ENCODE measurements around the gene GRIK3.

Gene GRIK3

DNA sequence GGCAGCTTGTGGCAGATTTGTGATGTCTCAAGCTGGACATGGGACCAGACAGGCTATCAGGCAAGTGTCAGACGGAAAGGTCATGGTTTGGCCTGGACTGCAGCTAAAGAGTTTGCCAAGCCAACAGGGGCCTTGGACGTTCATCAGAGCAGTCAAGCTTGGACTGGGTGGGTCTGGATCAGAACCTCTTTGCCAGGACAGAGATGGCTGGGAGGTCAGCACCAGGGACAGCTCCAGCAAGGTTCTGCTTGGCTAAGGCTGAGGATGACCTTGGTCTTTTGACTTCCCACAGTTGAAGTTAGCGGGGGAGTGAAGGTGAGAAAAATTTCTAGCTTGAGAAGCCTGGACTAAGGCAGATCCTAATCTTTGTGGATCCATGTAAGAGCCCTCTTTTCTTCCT lies 68.1 kb downstream of the GRIK3 start:
- H3K4me1 ChIP-seq (ENCODE audit: control insufficient read depth, insufficient read depth, low read length): no peaks in the 10 kb centered on the region
- no peaks in the 10 kb centered on the region for H3K36me3 ChIP-seq (ENCODE audit: control insufficient read depth, insufficient read depth, low read length)
- H3K9me3 ChIP-seq (ENCODE audit: control insufficient read depth, low read length): no peaks in the 10 kb centered on the region
- 51 to 57% methylated on average over 3 of the region's 3 CpGs for WGBS, 2 experiments
- H3K27ac ChIP-seq (ENCODE audit: insufficient read depth, low read depth, low read length, poor library complexity, severe bottlenecking): no peak overlapping the region
- no peak overlapping the region for H3K4me3 ChIP-seq (ENCODE audit: insufficient read depth, low read depth, low read length)
- no peaks in the 10 kb centered on the region for H3K27me3 ChIP-seq (ENCODE audit: control insufficient read depth, insufficient read depth, low read length, poor library complexity, severe bottlenecking)

DNA sequence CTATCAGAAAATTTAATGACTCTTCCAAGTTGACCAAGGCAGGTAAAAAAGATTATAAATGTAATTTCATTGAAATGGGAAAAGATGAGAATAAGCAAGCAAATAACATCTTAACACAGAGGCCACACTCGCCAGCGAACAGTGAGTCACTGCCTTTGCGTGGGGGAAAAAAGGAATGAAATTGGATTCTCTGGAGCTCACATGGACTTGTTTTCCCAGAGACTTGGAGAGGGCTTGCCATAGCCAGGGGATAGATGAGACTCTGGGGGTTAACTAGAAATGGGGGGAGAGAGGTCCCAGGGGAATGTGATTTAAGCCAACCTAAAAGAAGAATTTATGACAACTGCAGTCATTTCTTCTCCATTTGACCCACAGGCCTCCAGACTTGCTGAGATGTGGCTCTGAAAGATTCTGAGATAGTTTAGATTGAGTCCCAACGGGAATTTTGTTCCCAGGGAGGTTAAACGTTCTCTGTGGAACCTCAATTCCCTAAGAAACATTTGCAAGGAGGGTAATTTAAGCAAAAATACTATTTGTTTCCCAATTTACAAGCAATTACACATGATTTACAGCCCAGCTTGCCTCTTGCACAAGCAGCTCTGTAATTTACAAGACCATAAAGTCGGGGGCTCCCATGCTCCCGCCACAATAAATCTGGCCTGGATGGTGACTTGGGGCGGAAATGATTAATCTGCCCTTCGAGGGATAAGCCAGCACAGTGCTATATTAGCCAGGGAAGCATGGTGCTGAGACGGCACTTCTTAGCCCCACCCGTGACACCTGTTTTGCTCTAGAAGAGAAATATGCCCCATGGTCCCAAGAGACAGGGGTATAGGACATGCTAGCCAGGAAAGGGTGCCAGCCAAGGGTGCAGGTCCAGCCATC lies 68.8 kb downstream of the GRIK3 start:
- WGBS, 2 experiments: 88 to 90% methylated on average over 11 of the region's 11 CpGs

DNA sequence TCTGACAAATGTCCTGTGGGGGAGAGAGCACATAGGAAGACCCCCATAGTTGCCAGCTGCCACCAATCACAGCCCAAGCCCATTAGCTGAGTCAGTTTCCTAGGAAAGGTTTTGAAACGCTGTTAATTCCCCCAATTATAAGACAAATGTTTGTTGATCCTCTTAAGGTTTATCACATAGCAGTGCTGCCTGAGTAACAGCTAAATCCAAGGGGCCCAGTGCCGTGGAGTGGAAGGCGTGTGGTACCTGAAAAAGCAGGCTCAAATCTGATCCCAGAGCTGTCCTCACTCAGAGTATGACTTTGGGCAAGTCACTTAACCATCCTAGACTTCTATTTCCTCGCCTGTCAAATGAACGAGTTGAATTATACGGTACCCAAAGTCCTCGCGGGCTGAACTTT lies 69.5 kb downstream of the GRIK3 start:
- no peaks in the 10 kb centered on the region for H3K36me3 ChIP-seq (ENCODE audit: control insufficient read depth, insufficient read depth, low read length)
- no peaks in the 10 kb centered on the region for H3K9me3 ChIP-seq (ENCODE audit: control insufficient read depth, low read length)
- H3K27me3 ChIP-seq (ENCODE audit: control insufficient read depth, insufficient read depth, low read length, poor library complexity, severe bottlenecking): no peaks in the 10 kb centered on the region
- no peak overlapping the region for H3K4me3 ChIP-seq (ENCODE audit: insufficient read depth, low read depth, low read length)
- 89% methylated on average over 8 of the region's 8 CpGs for WGBS, 2 experiments
- H3K4me1 ChIP-seq (ENCODE audit: control insufficient read depth, insufficient read depth, low read length): no peaks in the 10 kb centered on the region
- no peak overlapping the region for H3K27ac ChIP-seq (ENCODE audit: insufficient read depth, low read depth, low read length, poor library complexity, severe bottlenecking)

More for the DNA sequence above, 68.8 kb downstream of the GRIK3 start:
- Histone ChIP-seq H3K4me1 (ENCODE audit: control insufficient read depth, insufficient read depth, low read length) (no peaks in the 10 kb centered on the region), H3K9me3 (ENCODE audit: control insufficient read depth, low read length) (no peaks in the 10 kb centered on the region), H3K27me3 (ENCODE audit: control insufficient read depth, insufficient read depth, low read length, poor library complexity, severe bottlenecking) (no peaks in the 10 kb centered on the region), H3K4me3 (ENCODE audit: insufficient read depth, low read depth, low read length) (no peak overlapping the region), H3K27ac (ENCODE audit: insufficient read depth, low read depth, low read length, poor library complexity, severe bottlenecking) (no peak overlapping the region), H3K36me3 (ENCODE audit: control insufficient read depth, insufficient read depth, low read length) (no peaks in the 10 kb centered on the region)

DNA sequence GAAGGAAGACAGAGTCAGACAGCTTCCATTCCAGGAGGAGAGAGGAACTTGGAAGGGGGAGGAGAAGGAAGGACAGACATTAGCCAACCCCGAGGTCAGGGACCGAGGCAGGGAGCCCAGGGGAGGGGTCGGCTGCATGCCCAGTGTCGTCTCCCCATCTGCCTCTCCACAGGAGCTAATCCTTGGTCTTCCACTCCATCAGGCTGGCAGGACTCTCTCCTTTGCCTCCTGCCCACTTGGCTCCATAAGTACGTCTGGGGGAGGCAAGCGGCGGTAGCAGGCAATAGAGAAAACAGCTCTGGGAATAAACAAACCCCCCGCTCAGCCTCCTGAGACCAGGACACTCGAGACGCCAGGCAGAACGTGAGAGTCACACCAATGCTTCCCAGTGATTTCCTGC lies 71.3 kb downstream of the GRIK3 start:
- no peaks in the 10 kb centered on the region for H3K4me1 ChIP-seq (ENCODE audit: control insufficient read depth, insufficient read depth, low read length)
- no peaks in the 10 kb centered on the region for H3K36me3 ChIP-seq (ENCODE audit: control insufficient read depth, insufficient read depth, low read length)
- no peaks in the 10 kb centered on the region for H3K27me3 ChIP-seq (ENCODE audit: control insufficient read depth, insufficient read depth, low read length, poor library complexity, severe bottlenecking)
- 72 to 74% methylated on average over 11 of the region's 11 CpGs for WGBS, 2 experiments
- H3K9me3 ChIP-seq (ENCODE audit: control insufficient read depth, low read length): no peaks in the 10 kb centered on the region
- no peak overlapping the region for H3K27ac ChIP-seq (ENCODE audit: insufficient read depth, low read depth, low read length, poor library complexity, severe bottlenecking)
- H3K4me3 ChIP-seq (ENCODE audit: insufficient read depth, low read depth, low read length): no peak overlapping the region

DNA sequence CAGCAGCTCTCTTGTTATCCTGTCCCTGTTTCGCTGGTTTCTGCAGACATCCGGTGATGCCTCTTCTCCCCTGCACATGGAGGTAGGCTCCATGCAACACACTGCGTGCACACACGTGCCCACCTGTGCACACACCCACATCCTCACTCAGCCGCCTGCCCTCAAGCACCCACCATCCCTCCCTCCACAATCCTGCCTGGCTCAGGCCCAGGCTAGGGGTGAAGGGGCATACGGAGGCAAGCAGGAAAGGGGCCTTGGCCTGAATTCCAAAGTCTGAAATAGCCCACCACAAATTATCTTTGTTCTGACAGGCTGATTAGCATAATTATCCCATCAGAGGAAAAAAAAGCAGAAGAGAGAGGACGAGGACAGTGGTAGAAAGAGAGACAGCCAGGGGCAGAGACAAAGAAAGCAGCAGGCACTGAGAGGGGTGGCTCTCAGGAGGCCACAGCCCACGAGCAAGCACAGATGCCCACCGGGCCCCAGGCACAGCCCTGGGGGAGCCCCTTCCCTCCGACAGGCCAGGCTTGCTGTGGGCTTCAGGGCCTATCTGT lies 73.2 kb downstream of the GRIK3 start:
- no peaks in the 10 kb centered on the region for H3K9me3 ChIP-seq (ENCODE audit: control insufficient read depth, low read length)
- no peaks in the 10 kb centered on the region for H3K36me3 ChIP-seq (ENCODE audit: control insufficient read depth, insufficient read depth, low read length)
- no peak overlapping the region for H3K4me3 ChIP-seq (ENCODE audit: insufficient read depth, low read depth, low read length)
- 81 to 85% methylated on average over 10 of the region's 10 CpGs for WGBS, 2 experiments
- H3K27me3 ChIP-seq (ENCODE audit: control insufficient read depth, insufficient read depth, low read length, poor library complexity, severe bottlenecking): no peaks in the 10 kb centered on the region
- no peak overlapping the region for H3K27ac ChIP-seq (ENCODE audit: insufficient read depth, low read depth, low read length, poor library complexity, severe bottlenecking)
- H3K4me1 ChIP-seq (ENCODE audit: control insufficient read depth, insufficient read depth, low read length): no peaks in the 10 kb centered on the region

DNA sequence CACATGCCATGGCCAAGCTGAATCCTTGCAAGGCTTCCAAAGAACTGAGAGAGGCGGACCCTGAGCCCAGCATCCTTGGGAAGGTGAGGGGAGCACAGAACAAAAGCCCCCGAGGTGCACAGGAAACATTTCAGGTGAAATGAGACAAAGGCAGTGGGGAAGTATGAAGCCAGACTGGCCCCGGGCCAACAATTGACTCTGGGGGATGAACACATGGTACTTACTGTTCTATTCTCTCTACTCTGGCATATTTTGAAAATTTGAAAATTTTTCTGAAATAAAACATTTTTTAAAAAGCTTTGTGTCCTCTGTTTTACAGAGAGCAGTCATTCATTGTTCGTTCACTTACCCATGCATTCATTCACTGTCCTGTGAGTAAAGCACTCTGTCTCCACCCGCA lies 77.7 kb downstream of the GRIK3 start:
- Histone ChIP-seq H3K4me1 (ENCODE audit: control insufficient read depth, insufficient read depth, low read length) (peaks cover 3% of the 10 kb centered on the region), H3K36me3 (ENCODE audit: control insufficient read depth, insufficient read depth, low read length) (no peaks in the 10 kb centered on the region), H3K27ac (ENCODE audit: insufficient read depth, low read depth, low read length, poor library complexity, severe bottlenecking) (no peak overlapping the region), H3K27me3 (ENCODE audit: control insufficient read depth, insufficient read depth, low read length, poor library complexity, severe bottlenecking) (no peaks in the 10 kb centered on the region), H3K4me3 (ENCODE audit: insufficient read depth, low read depth, low read length) (no peak overlapping the region), H3K9me3 (ENCODE audit: control insufficient read depth, low read length) (no peaks in the 10 kb centered on the region)
- WGBS, 2 experiments: 86 to 91% methylated on average over 5 of the region's 5 CpGs

DNA sequence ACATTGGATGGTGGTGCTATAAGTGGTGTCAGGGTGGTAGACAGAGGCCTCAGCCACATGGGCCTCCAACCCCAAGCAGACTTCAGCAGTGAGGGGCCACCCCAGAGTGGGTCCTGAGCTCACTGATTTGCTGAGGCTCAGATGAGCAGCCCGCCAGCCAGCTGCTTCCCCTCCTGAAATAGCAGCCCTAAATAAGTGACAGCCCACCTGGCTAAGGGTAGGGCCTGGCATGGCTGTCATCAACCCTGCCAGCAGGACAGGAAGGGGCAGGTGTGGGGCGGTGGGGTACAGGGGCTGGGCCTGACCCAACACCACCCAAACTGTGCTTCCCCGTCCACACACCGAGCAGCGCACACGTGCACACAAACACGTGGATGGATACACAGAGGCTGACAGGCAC lies 79.3 kb downstream of the GRIK3 start:
- Histone ChIP-seq H3K36me3 (ENCODE audit: control insufficient read depth, insufficient read depth, low read length) (no peaks in the 10 kb centered on the region), H3K27me3 (ENCODE audit: control insufficient read depth, insufficient read depth, low read length, poor library complexity, severe bottlenecking) (no peaks in the 10 kb centered on the region), H3K27ac (ENCODE audit: insufficient read depth, low read depth, low read length, poor library complexity, severe bottlenecking) (no peak overlapping the region), H3K4me3 (ENCODE audit: insufficient read depth, low read depth, low read length) (no peak overlapping the region), H3K9me3 (ENCODE audit: control insufficient read depth, low read length) (no peaks in the 10 kb centered on the region), H3K4me1 (ENCODE audit: control insufficient read depth, insufficient read depth, low read length) (peaks cover 9% of the 10 kb centered on the region)
- WGBS, 2 experiments: 89 to 94% methylated on average over 7 of the region's 7 CpGs

DNA sequence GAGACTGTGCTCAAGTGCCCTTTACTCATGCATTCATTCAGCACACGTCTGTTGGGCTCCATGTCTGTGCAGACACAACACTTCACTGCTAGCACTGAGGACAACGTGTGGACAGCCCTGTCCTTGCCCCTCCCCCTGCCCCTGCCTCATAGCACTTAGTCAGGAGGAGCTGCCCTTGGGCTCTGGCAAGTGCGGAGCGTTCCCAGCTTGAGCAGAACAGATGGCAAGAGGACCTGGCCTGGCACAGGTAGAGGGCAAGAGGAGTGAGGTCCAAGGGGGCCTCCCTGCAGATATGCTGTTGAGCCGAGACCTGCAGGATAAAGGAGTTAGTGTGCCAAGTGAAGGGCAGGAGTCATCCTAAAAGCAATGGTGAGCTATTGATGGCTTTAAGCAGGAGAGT lies 81.3 kb downstream of the GRIK3 start:
- Histone ChIP-seq H3K27ac (ENCODE audit: insufficient read depth, low read depth, low read length, poor library complexity, severe bottlenecking) (no peak overlapping the region), H3K4me3 (ENCODE audit: insufficient read depth, low read depth, low read length) (no peak overlapping the region), H3K4me1 (ENCODE audit: control insufficient read depth, insufficient read depth, low read length) (peaks cover 9% of the 10 kb centered on the region), H3K36me3 (ENCODE audit: control insufficient read depth, insufficient read depth, low read length) (no peaks in the 10 kb centered on the region), H3K27me3 (ENCODE audit: control insufficient read depth, insufficient read depth, low read length, poor library complexity, severe bottlenecking) (no peaks in the 10 kb centered on the region), H3K9me3 (ENCODE audit: control insufficient read depth, low read length) (no peaks in the 10 kb centered on the region)
- 85 to 87% methylated on average over 5 of the region's 5 CpGs for WGBS, 2 experiments

DNA sequence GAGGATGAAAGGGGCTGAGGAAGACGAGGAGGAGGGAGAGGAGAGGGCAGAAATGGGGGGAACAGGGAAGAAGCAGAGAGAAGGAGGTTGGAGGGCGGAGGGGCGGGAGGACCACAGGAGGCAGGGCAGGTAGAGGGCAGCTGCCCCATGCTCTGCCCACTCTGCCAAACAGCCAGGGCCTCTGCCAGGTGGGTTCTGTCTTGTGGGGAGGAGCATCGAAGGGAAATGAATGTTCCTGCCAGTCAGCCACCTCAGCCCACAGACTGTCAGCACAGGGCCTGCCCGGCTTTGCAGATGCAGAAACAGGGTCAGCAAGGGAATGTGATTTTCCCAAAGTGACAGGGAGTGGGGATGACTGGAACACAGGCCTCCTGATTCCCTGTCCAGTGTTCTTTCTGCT lies 82.6 kb downstream of the GRIK3 start:
- Histone ChIP-seq H3K36me3 (ENCODE audit: control insufficient read depth, insufficient read depth, low read length) (no peaks in the 10 kb centered on the region), H3K9me3 (ENCODE audit: control insufficient read depth, low read length) (no peaks in the 10 kb centered on the region), H3K4me3 (ENCODE audit: insufficient read depth, low read depth, low read length) (no peak overlapping the region), H3K4me1 (ENCODE audit: control insufficient read depth, insufficient read depth, low read length) (peaks cover 17% of the 10 kb centered on the region), H3K27ac (ENCODE audit: insufficient read depth, low read depth, low read length, poor library complexity, severe bottlenecking) (no peak overlapping the region), H3K27me3 (ENCODE audit: control insufficient read depth, insufficient read depth, low read length, poor library complexity, severe bottlenecking) (no peaks in the 10 kb centered on the region)
- WGBS, 2 experiments: 89% methylated on average over 5 of the region's 5 CpGs

DNA sequence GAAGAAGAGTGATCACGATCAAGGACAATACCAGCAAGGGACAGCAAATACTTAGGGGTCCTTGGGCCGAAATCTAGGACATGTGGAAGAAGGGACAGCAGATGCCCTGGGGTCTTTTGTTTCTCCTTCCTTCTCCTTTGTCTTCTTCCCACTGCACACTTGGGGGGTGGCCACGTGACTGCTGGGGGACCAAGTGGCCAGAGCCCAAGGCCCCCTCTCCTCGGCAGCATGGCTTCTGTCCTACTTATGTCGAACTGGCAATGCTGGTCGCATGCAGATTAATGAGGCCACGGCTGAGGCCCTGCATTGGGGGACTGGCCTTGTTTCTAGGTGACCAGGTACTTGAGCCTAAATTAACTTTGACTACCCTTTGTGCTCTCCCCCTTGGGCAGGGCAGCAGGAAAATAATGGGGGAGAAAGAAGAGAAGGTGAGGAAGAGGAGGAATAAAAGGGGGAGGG lies 83.0 kb downstream of the GRIK3 start:
- H3K9me3 ChIP-seq (ENCODE audit: control insufficient read depth, low read length): no peaks in the 10 kb centered on the region
- H3K27ac ChIP-seq (ENCODE audit: insufficient read depth, low read depth, low read length, poor library complexity, severe bottlenecking): no peak overlapping the region
- H3K36me3 ChIP-seq (ENCODE audit: control insufficient read depth, insufficient read depth, low read length): no peaks in the 10 kb centered on the region
- no peaks in the 10 kb centered on the region for H3K27me3 ChIP-seq (ENCODE audit: control insufficient read depth, insufficient read depth, low read length, poor library complexity, severe bottlenecking)
- H3K4me3 ChIP-seq (ENCODE audit: insufficient read depth, low read depth, low read length): no peak overlapping the region
- WGBS, 2 experiments: 73 to 74% methylated on average over 7 of the region's 7 CpGs
- peaks cover 17% of the 10 kb centered on the region for H3K4me1 ChIP-seq (ENCODE audit: control insufficient read depth, insufficient read depth, low read length)

Measured in ectodermal cell (in vitro differentiated cells).